ENCODE measurements around the gene SMKR1. TPM values are rescaled to one million over a fixed set of nuclear protein-coding genes. Genes with fewer than 3 reads are reported as not detected.

The SMKR1 gene
- total RNA-seq, 1 experiment from 2014 or later = 0.87 TPM

GRCh38 chr7:129468547-129468946 is 33.8 kb upstream of the SMKR1 start:
- no peak for TF ChIP-seq CTCF (conservative IDR thresholded peaks at IDR 0.05)
- Histone ChIP-seq H3K23ac (ENCODE audit: insufficient read length, low read depth, low read length) (no peak overlapping the region), H4K5ac (ENCODE audit: insufficient read length, low read depth, low read length) (no peak overlapping the region), H3K79me2 (ENCODE audit: insufficient read depth, low read length) (no peaks in the 10 kb centered on the region), H4K8ac (replicated peaks; ENCODE audit: insufficient read length, low read depth, low read length) (no peak overlapping the region), H4K20me1 (ENCODE audit: control insufficient read depth, insufficient read depth, insufficient read length) (no peaks in the 10 kb centered on the region), H2BK5ac (ENCODE audit: insufficient read length, low read length) (no peak overlapping the region), H2AFZ (ENCODE audit: low read length) (no peak overlapping the region), H2BK20ac (ENCODE audit: low read depth, low read length, poor library complexity, severe bottlenecking) (no peak overlapping the region), H2BK12ac (ENCODE audit: insufficient read length, low read depth, low read length) (no peak overlapping the region), H3K27me3 (ENCODE audit: insufficient read depth, low read length) (no peaks in the 10 kb centered on the region), H4K91ac (ENCODE audit: insufficient read length, low read depth, low read length) (no peak overlapping the region), H3K18ac (ENCODE audit: insufficient read length, low read depth, low read length) (no peak overlapping the region), H3K27ac (ENCODE audit: insufficient read length, low read depth, low read length) (no peak overlapping the region), H2BK15ac (ENCODE audit: low read depth, low read length) (no peak overlapping the region), H3K4ac (ENCODE audit: low read depth, low read length) (no peak overlapping the region), H3T11ph (ENCODE audit: low read length) (no peak overlapping the region), H2BK120ac (ENCODE audit: low read depth, low read length, poor library complexity, severe bottlenecking) (no peak overlapping the region), H3K9ac (ENCODE audit: extremely low read depth, insufficient read length, low read length) (no peak overlapping the region), H3K9me3 (ENCODE audit: control insufficient read depth, low read depth, low read length) (no peaks in the 10 kb centered on the region), H3K23me2 (ENCODE audit: insufficient read length, low read depth, low read length, poor library complexity, severe bottlenecking) (no peaks in the 10 kb centered on the region), H3K4me2 (ENCODE audit: insufficient read depth, insufficient read length, low read length) (no peak overlapping the region), H3K4me1 (ENCODE audit: insufficient read depth, low read length) (no peaks in the 10 kb centered on the region; the same call in 1 of the 2 replicates), H2AK5ac (ENCODE audit: insufficient read length, low read length) (no peak overlapping the region), H3K14ac (ENCODE audit: insufficient read depth, low read length) (no peak overlapping the region), H3K79me1 (ENCODE audit: insufficient read depth, low read depth, low read length, poor library complexity, severe bottlenecking) (no peaks in the 10 kb centered on the region), H3K56ac (ENCODE audit: insufficient read length, low read depth, low read length) (no peak overlapping the region)
- Mint-ChIP-seq H3K27me3 (ENCODE audit: low read depth) (no peaks in the 10 kb centered on the region), H3K4me3 (no peak overlapping the region), H3K4me1 (peaks cover 19 to 20% of the 10 kb centered on the region in 2 experiments), H3K27ac (no peak overlapping the region), H3K36me3 (ENCODE audit: insufficient read depth in 1 of 3, low read depth in 3 of 3) (peaks cover 0 to 28% (median 3%) of the 10 kb centered on the region in 3 experiments; a peak in 6 of 7 replicates), H3K9me3 (no peaks in the 10 kb centered on the region)
- no CpG with 5 or more reads among the region's 4 CpGs for WGBS (ENCODE audit: extremely low coverage, insufficient read length, low lambda C conversion rate)
- no peak for DNase-seq
